GM19240 (cell line): ENCODE measurements around the gene STEAP1.
"Not testable (repeated sequence)": the region's sequence is repeated elsewhere in the genome, so short reads cannot be mapped to it uniquely, and the experiment has no call there.

ENCODE experiments used
- DNase-seq: peaks from one replicate; pipeline ENCODE4 v3.0.0; 2011; ENCODE audit warnings: low spot score; ENCODE audit not compliant: insufficient read length

The STEAP1 gene

GRCh38 chr7:90173127-90173844 is 19.0 kb downstream of the STEAP1 start:
- DNase-seq = no peak

- no peak for DNase-seq
These were observed 21.4 kb downstream of the STEAP1 start for GRCh38 chr7:90175667-90176066.

- DNase-seq = no peak
These were observed 21.9 kb downstream of the STEAP1 start for GRCh38 chr7:90176195-90176594.

GRCh38 chr7:90178166-90178565 is 23.9 kb downstream of the STEAP1 start:
- DNase-seq = no peak

- DNase-seq = no peak
These were observed 24.5 kb downstream of the STEAP1 start for GRCh38 chr7:90178679-90179278.

GRCh38 chr7:90180011-90180585 is 25.8 kb downstream of the STEAP1 start:
- DNase-seq = no peak

GRCh38 chr7:90180649-90181048 is 26.4 kb downstream of the STEAP1 start:
- no peak for DNase-seq

- no peak for DNase-seq
These were observed 27.2 kb downstream of the STEAP1 start for GRCh38 chr7:90181485-90181884.

- DNase-seq = not testable (repeated sequence)
These were observed 32.0 kb downstream of the STEAP1 start for GRCh38 chr7:90186290-90186689.

GRCh38 chr7:90187507-90188050 is 33.3 kb downstream of the STEAP1 start:
- DNase-seq = no peak

- no peak for DNase-seq
These were observed 34.0 kb downstream of the STEAP1 start for GRCh38 chr7:90188281-90188680.

GRCh38 chr7:90190995-90191394 is 36.7 kb downstream of the STEAP1 start:
- DNase-seq = no peak

- DNase-seq = no peak
These were observed 37.4 kb downstream of the STEAP1 start for GRCh38 chr7:90191648-90192047.

- DNase-seq = no peak
These were observed 38.8 kb downstream of the STEAP1 start for GRCh38 chr7:90192876-90193750.

GRCh38 chr7:90194911-90195809 is 40.9 kb downstream of the STEAP1 start:
- no peak for DNase-seq

- no peak for DNase-seq
These were observed 47.4 kb downstream of the STEAP1 start for GRCh38 chr7:90201500-90202195.

GRCh38 chr7:90207956-90208355 is 53.7 kb downstream of the STEAP1 start:
- DNase-seq = no peak

- DNase-seq = no peak
These were observed 55.5 kb downstream of the STEAP1 start for GRCh38 chr7:90209776-90210175.

GRCh38 chr7:90210475-90210874 is 56.2 kb downstream of the STEAP1 start:
- DNase-seq = no peak

GRCh38 chr7:90210981-90211380 is 56.7 kb downstream of the STEAP1 start:
- no peak for DNase-seq
